PC-3 (cell line): Measurements from ENCODE around the gene PLXNA2. TPM values are rescaled to one million over a fixed set of nuclear protein-coding genes. Genes with fewer than 3 reads are reported as not detected.

Source experiments
- ATAC-seq: fragments of 200-7000 bp; cut with Tn5 transposase; 2 replicates; pipeline ENCODE4 v1.9.1; 2020; ENCODE audit warnings: mild to moderate bottlenecking, moderate library complexity
- BruUV-seq: library from RNA; stranded (reverse); fragments of 400-500 nt; replicated peaks from 2 replicates; lab custom pipeline; 2021; lab: Mats Ljungman, UMichigan
- CTCF ChIA-PET: fragments of 300-600 bp; sonication (Branson Sonifier 250); formaldehyde crosslinking; loops from one replicate; lab custom pipeline; 2022; ENCODE audit warnings: antibody characterized with exemption; lab: Charles Lee
- POLR2A ChIA-PET: fragments of 300-600 bp; sonication (Branson Sonifier 250); formaldehyde crosslinking; loops from one replicate; lab custom pipeline; 2022; ENCODE audit warnings: antibody characterized with exemption; ENCODE audit not compliant: unreplicated experiment; lab: Charles Lee
- DNase-seq: peaks from one replicate; pipeline ENCODE4 v3.0.0-alpha.2; 2015
- H2AFZ ChIP-seq: fragments of 300-600 bp; sonication (generic); 2 replicates; pipeline ENCODE4 v1.6.0; 2016; ENCODE audit warnings: antibody characterized with exemption, low read length
- H3F3A ChIP-seq: fragments of 300-600 bp; sonication (generic); one replicate; pipeline ENCODE4 v1.6.0; 2017; ENCODE audit warnings: antibody characterized with exemption, low read length, control low read depth, mild to moderate bottlenecking; ENCODE audit not compliant: unreplicated experiment
- H3K27ac ChIP-seq: fragments of 300-600 bp; sonication (generic); 2 replicates; pipeline ENCODE4 v1.5.1; 2016; ENCODE audit warnings: mild to moderate bottlenecking, low read length
- H3K27me3 ChIP-seq: fragments of 300-600 bp; sonication (generic); 2 replicates; pipeline ENCODE4 v1.6.1; 2016; ENCODE audit warnings: low read length, mixed read lengths
- H3K36me3 ChIP-seq: fragments of 300-600 bp; sonication (generic); 2 replicates; pipeline ENCODE4 v1.6.1; 2016; ENCODE audit warnings: low read depth, mixed run types, low read length, mixed read lengths
- H3K4me1 ChIP-seq: fragments of 300-600 bp; sonication (generic); 2 replicates; pipeline ENCODE4 v1.5.1; 2016; ENCODE audit warnings: low read length; ENCODE audit not compliant: insufficient read depth
- H3K4me2 ChIP-seq: fragments of 300-600 bp; sonication (generic); 2 replicates; pipeline ENCODE4 v1.6.0; 2016; ENCODE audit warnings: low read length
- H3K4me3 ChIP-seq: fragments of 300-600 bp; sonication (generic); 2 replicates; pipeline ENCODE4 v1.5.1; 2016; ENCODE audit warnings: mild to moderate bottlenecking, low read length, mixed read lengths
- H3K79me2 ChIP-seq: fragments of 300-600 bp; sonication (generic); 2 replicates; pipeline ENCODE4 v1.6.1; 2017; ENCODE audit warnings: low read length, mixed read lengths
- H3K9ac ChIP-seq: fragments of 300-600 bp; sonication (generic); 2 replicates; pipeline ENCODE4 v1.6.0; 2016; ENCODE audit warnings: mild to moderate bottlenecking, low read length
- H3K9me2 ChIP-seq: fragments of 300-600 bp; sonication (generic); replicated peaks from 2 replicates; pipeline ENCODE4 v1.6.1; 2016; ENCODE audit warnings: mixed run types, low read length, mixed read lengths
- H3K9me3 ChIP-seq: fragments of 300-600 bp; sonication (generic); 2 replicates; pipeline ENCODE4 v1.6.1; 2016; ENCODE audit warnings: low read length, mixed read lengths
- H4K20me1 ChIP-seq: fragments of 300-600 bp; sonication (generic); 2 replicates; pipeline ENCODE4 v1.6.1; 2016; ENCODE audit warnings: low read length, mixed read lengths
- CTCF ChIP-seq: fragments of 300-600 bp; sonication (generic); conservative IDR thresholded peaks from 2 replicates; pipeline ENCODE4 v1.5.1; 2017; ENCODE audit warnings: antibody characterized with exemption, low read depth, mild to moderate bottlenecking, low read length
- EZH2 ChIP-seq: fragments of 300-600 bp; sonication (generic); IDR thresholded peaks from one replicate; pipeline ENCODE4 v1.6.1; 2017; ENCODE audit warnings: antibody characterized with exemption, mild to moderate bottlenecking, low read length; ENCODE audit not compliant: unreplicated experiment
- EZH2phosphoT487 ChIP-seq: fragments of 300-600 bp; sonication (generic); IDR thresholded peaks from 2 replicates; pipeline ENCODE4 v1.6.1; 2018; ENCODE audit warnings: mild to moderate bottlenecking, antibody characterized with exemption, low read length, borderline replicate concordance
- intact Hi-C: fragments of 100-400 bp; cut with micrococcal nuclease; formaldehyde crosslinking; loops from 2 replicates; pipeline ENCODE4 v1.9.0; 2023
- total RNA-seq: library from RNA; depleted of rRNA; stranded (reverse); fragments of >200 nt; gene quantifications from 2 replicates; pipeline ENCODE4 v1.2.3, GENCODE V29; 2014

The PLXNA2 gene
- total RNA-seq, 1 experiment from 2014 or later: 16.2 TPM

- ChIA-PET CTCF (no interaction called here), POLR2A (no interaction called here)
- no peaks in the 10 kb centered on the region for H3K9me2 ChIP-seq
- TF ChIP-seq EZH2phosphoT487: no peak
- TF ChIP-seq EZH2: no peak
- TF ChIP-seq CTCF: no peak
- no peaks in the 10 kb centered on the region for H3F3A ChIP-seq
- peaks cover 4% of the 10 kb centered on the region; the same call in 1 of the 2 replicates for H3K36me3 ChIP-seq
- H3K4me3 ChIP-seq: no peak overlapping the region
- H3K27me3 ChIP-seq: no peaks in the 10 kb centered on the region
- H3K4me2 ChIP-seq: no peak overlapping the region
- no peak for DNase-seq
- peaks cover 46% of the 10 kb centered on the region for H3K4me1 ChIP-seq
- no TSS peak for BruUV-seq
- H3K9me3 ChIP-seq: no peaks in the 10 kb centered on the region
- no peak overlapping the region for H3K27ac ChIP-seq
- H3K79me2 ChIP-seq: peaks cover 6% of the 10 kb centered on the region
- no peak for ATAC-seq
- no peak overlapping the region for H2AFZ ChIP-seq
- H3K9ac ChIP-seq: no peak overlapping the region
- intact Hi-C loops: no loop called here
- no peaks in the 10 kb centered on the region for H4K20me1 ChIP-seq
Observed at GRCh38 chr1:208217781-208218180, 26.4 kb downstream of the PLXNA2 start.

GRCh38 chr1:208216806-208217205 lies 27.4 kb downstream of the PLXNA2 start:
- no peak for DNase-seq
- Histone ChIP-seq H3K9ac (no peak overlapping the region), H3K27ac (no peak overlapping the region), H3K4me3 (no peak overlapping the region), H3K4me1 (peaks cover 36% of the 10 kb centered on the region), H3K4me2 (no peak overlapping the region), H3K9me2 (no peaks in the 10 kb centered on the region), H3K79me2 (no peaks in the 10 kb centered on the region), H4K20me1 (no peaks in the 10 kb centered on the region), H2AFZ (no peak overlapping the region), H3K27me3 (no peaks in the 10 kb centered on the region), H3F3A (no peaks in the 10 kb centered on the region), H3K36me3 (peaks cover 4% of the 10 kb centered on the region; the same call in 1 of the 2 replicates), H3K9me3 (no peaks in the 10 kb centered on the region)
- ChIA-PET CTCF (no interaction called here), POLR2A (no interaction called here)
- no TSS peak for BruUV-seq
- intact Hi-C loops: no loop called here
- no peak for ATAC-seq
- TF ChIP-seq CTCF (no peak), EZH2phosphoT487 (no peak), EZH2 (no peak)

DNA sequence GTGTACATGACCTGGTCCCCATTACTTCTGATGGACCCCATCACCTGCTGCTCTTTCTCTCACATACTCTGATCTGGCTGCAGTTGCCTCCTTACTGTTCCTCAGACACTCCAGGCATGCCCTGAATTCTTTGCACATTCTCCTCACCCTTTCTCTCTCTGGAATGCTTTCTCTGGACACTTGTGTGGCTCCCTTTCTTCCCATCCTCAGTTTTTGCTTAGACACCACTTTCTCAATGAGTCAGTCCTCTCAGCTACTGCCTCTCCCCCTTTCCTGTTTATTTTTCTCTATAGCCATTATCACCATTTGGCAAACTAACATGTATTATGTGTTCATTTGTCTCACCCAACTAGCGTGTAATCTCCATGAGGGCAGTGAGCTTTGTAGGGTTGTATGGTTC lies 28.1 kb downstream of the PLXNA2 start:
- ChIA-PET CTCF (no interaction called here), POLR2A (no interaction called here)
- DNase-seq (peak; percentile 27), ATAC-seq (no peak)
- no peak overlapping the region for H3K9ac ChIP-seq
- H3K4me2 ChIP-seq: no peak overlapping the region
- H4K20me1 ChIP-seq: no peaks in the 10 kb centered on the region
- H3K4me3 ChIP-seq: no peak overlapping the region
- no peaks in the 10 kb centered on the region for H3K27me3 ChIP-seq
- H3F3A ChIP-seq: no peaks in the 10 kb centered on the region
- no TSS peak for BruUV-seq
- H3K36me3 ChIP-seq: peaks cover 4% of the 10 kb centered on the region; the same call in 1 of the 2 replicates
- H2AFZ ChIP-seq: no peak overlapping the region
- peaks cover 29% of the 10 kb centered on the region for H3K4me1 ChIP-seq
- H3K27ac ChIP-seq: no peak overlapping the region
- TF ChIP-seq EZH2phosphoT487 (no peak), CTCF (no peak), EZH2 (no peak)
- no peaks in the 10 kb centered on the region for H3K9me2 ChIP-seq
- H3K9me3 ChIP-seq: no peaks in the 10 kb centered on the region
- H3K79me2 ChIP-seq: no peaks in the 10 kb centered on the region
- intact Hi-C loops: no loop called here
